ENCODE data around the gene SPPL2C. TPM values are rescaled to one million over a fixed set of nuclear protein-coding genes. Genes with fewer than 3 reads are reported as not detected.

The SPPL2C gene
- total RNA-seq, 1 experiment from 2014 or later, result not detected

DNA sequence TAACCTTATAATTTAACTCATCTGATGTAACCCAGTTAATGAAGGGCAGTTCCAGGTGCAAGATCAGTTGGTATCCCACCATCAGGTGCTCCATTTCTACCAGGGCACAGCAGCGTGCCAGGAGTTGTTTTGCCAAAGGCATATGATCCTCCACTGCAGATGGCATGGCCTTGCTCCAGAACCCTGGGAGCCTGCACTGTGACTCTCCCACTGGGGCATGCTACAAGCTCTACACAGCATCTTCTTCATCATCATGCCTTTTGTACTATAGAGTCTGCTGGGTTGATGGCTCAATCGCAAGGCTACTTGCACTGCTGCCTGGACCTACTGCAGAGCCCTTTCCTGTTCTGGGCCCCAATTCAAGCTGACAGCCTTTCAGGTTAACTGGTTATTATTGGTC lies 38.4 kb downstream of the SPPL2C start:
- Histone ChIP-seq H3K56ac (ENCODE audit: insufficient read length, low read depth, low read length) (no peak overlapping the region), H3K79me2 (ENCODE audit: insufficient read depth, low read length) (no peaks in the 10 kb centered on the region), H3K4me1 (ENCODE audit: insufficient read depth, low read length) (no peaks in the 10 kb centered on the region), H3K18ac (ENCODE audit: insufficient read length, low read depth, low read length) (no peak overlapping the region), H2AK5ac (ENCODE audit: insufficient read length, low read length) (no peak overlapping the region), H2AFZ (ENCODE audit: low read length) (no peak overlapping the region), H3K4ac (ENCODE audit: low read depth, low read length) (no peak overlapping the region), H3K23me2 (ENCODE audit: insufficient read length, low read depth, low read length, poor library complexity, severe bottlenecking) (no peaks in the 10 kb centered on the region), H4K5ac (ENCODE audit: insufficient read length, low read depth, low read length) (no peak overlapping the region), H4K91ac (ENCODE audit: insufficient read length, low read depth, low read length) (no peak overlapping the region), H3K9me3 (ENCODE audit: control insufficient read depth, low read depth, low read length) (no peaks in the 10 kb centered on the region), H4K8ac (replicated peaks; ENCODE audit: insufficient read length, low read depth, low read length) (no peak overlapping the region), H2BK20ac (ENCODE audit: low read depth, low read length, poor library complexity, severe bottlenecking) (no peak overlapping the region), H3K79me1 (ENCODE audit: insufficient read depth, low read depth, low read length, poor library complexity, severe bottlenecking) (no peaks in the 10 kb centered on the region), H3K9ac (ENCODE audit: extremely low read depth, insufficient read length, low read length) (no peak overlapping the region), H3K27me3 (ENCODE audit: insufficient read depth, low read length) (no peaks in the 10 kb centered on the region), H2BK5ac (ENCODE audit: insufficient read length, low read length) (no peak overlapping the region), H3K23ac (ENCODE audit: insufficient read length, low read depth, low read length) (no peak overlapping the region), H3T11ph (ENCODE audit: low read length) (no peak overlapping the region), H3K27ac (ENCODE audit: insufficient read length, low read depth, low read length) (no peak overlapping the region), H2BK15ac (ENCODE audit: low read depth, low read length) (no peak overlapping the region), H4K20me1 (ENCODE audit: control insufficient read depth, insufficient read depth, insufficient read length) (no peaks in the 10 kb centered on the region), H2BK120ac (ENCODE audit: low read depth, low read length, poor library complexity, severe bottlenecking) (no peak overlapping the region), H3K4me2 (ENCODE audit: insufficient read depth, insufficient read length, low read length) (no peak overlapping the region), H2BK12ac (ENCODE audit: insufficient read length, low read depth, low read length) (no peak overlapping the region), H3K14ac (ENCODE audit: insufficient read depth, low read length) (no peak overlapping the region)
- no CpG with 5 or more reads among the region's 2 CpGs for WGBS (ENCODE audit: extremely low coverage, insufficient read length, low lambda C conversion rate)
- no peak overlapping the region for H3K27ac Mint-ChIP-seq
- no peaks in the 10 kb centered on the region for H3K36me3 Mint-ChIP-seq (ENCODE audit: insufficient read depth in 1 of 3, low read depth in 3 of 3)
- no peak for TF ChIP-seq CTCF (conservative IDR thresholded peaks at IDR 0.05)
- peaks cover 36% of the 10 kb centered on the region for H3K27me3 Mint-ChIP-seq (ENCODE audit: low read depth)
- H3K9me3 Mint-ChIP-seq, result no peaks in the 10 kb centered on the region
- no peak for DNase-seq
- H3K4me1 Mint-ChIP-seq, result no peaks in the 10 kb centered on the region
- H3K4me3 Mint-ChIP-seq, result no peak overlapping the region
